Measurements from ENCODE around the gene H1-8. TPM values are rescaled to one million over a fixed set of nuclear protein-coding genes. Genes with fewer than 3 reads are reported as not detected.

The H1-8 gene
- total and polyA plus RNA-seq, 4 experiments from 2014 or later, result not detected

DNA sequence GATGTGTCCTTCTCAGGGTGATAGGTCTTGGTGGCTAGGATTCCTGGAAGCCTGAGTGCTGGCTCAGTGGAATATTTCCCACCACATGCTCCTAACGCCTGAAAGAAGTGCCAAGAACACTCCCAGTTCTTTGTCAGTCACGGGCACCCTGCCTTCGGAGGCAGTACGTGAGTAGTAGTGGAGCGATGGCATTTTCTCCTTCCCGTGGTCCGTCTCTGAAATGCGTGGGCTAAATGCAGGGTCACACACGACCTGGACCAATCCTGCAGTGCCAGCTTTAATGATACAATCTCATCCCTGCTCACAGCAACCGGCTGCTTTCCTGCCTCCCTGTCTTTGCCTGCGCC is 14.5 kb downstream of the H1-8 start:
- H3K36me3 ChIP-seq (ENCODE audit: insufficient read depth, low read length), result no peaks in the 10 kb centered on the region

DNA sequence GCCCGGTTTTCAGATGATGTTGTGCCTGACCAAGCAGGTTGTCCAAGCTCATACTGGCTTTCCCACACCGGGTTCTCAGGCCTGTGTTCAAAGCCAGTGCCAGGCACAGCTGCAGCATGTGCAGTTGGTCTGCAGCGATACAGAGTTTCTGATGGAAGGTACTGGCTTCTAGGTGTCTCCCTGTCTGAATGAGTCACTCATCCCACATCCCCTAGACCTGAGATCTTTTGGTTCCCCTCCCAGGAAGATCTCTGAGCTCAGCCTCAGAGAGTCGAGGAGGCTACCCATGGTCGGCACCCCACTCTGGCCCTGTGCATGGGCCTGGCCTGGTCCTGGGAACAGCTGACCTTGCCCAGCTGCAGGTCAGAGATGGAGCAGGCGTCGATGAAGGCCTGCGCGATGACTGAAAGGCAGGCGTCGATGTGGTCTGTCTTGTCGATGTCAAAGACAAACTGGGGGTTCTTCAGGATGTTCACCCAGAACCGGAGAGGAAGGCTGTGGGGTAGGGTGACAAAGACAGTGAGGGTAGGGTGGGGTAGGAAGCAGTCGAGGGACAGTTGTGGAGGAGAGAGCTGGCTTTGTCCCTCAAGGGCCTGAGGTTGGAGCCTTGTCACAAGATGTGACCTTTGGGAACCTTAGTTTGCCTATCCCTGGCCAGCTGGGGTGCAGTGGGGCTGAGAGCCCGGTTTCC is 15.3 kb downstream of the H1-8 start:
- Histone ChIP-seq H3K27me3 (ENCODE audit: insufficient read depth, low read length) (no peaks in the 10 kb centered on the region), H3K27ac (ENCODE audit: low read depth, low read length) (no peak overlapping the region), H3K36me3 (ENCODE audit: insufficient read depth, low read length) (no peaks in the 10 kb centered on the region), H3K9me3 (ENCODE audit: control insufficient read depth in 1 of 2, low read length in 2 of 2) (no peaks in the 10 kb centered on the region), H3K4me1 (ENCODE audit: insufficient read depth, low read length) (peaks cover 8% of the 10 kb centered on the region), H3K4me3 (ENCODE audit: low read length in 2 of 2) (no peak overlapping the region)
- ChIA-PET POLR2A (ENCODE audit: partially characterized antibody) (interaction anchor here (1.0 to 2.8 kb wide), 4 partner anchors 12 to 47 kb away, joined by 3 to 16 read pairs (median 3); no protein-coding TSS in a partner anchor), CTCF (ENCODE audit: partially characterized antibody) (interaction anchor here (0.9 to 1.3 kb wide), 3 partner anchors 8 to 68 kb away, joined by 3 to 5 read pairs (median 3); no protein-coding TSS in a partner anchor)
- peaks cover 0 to 1% of the 10 kb centered on the region in 2 donors for H3K27me3 Mint-ChIP-seq
- H3K36me3 Mint-ChIP-seq, result peaks cover 0 to 5% of the 10 kb centered on the region in 2 donors
- H3K4me1 Mint-ChIP-seq, result peaks cover 6 to 29% (median 16%) of the 10 kb centered on the region in 4 donors
- H3K9me3 Mint-ChIP-seq, result no peaks in the 10 kb centered on the region
- H3K27ac Mint-ChIP-seq, result peak overlapping the region in 4 of 7 donors; percentile 29 to 85 (median 55)
- DNase-seq, result no peak
- intact Hi-C loops (cut with micrococcal nuclease), result loop anchor here (10.0 kb wide), 1 partner anchor 47 kb away; the partner anchor contains the start of gene PLXND1
- H3K4me3 Mint-ChIP-seq, result no peak overlapping the region

More for the DNA sequence above, 14.5 kb downstream of the H1-8 start:
- Histone ChIP-seq H3K4me1 (ENCODE audit: insufficient read depth, low read length) (peaks cover 8% of the 10 kb centered on the region), H3K27ac (ENCODE audit: low read depth, low read length) (no peak overlapping the region), H3K9me3 (ENCODE audit: control insufficient read depth in 1 of 2, low read length in 2 of 2) (no peaks in the 10 kb centered on the region), H3K27me3 (ENCODE audit: insufficient read depth, low read length) (no peaks in the 10 kb centered on the region), H3K4me3 (ENCODE audit: low read length in 2 of 2) (no peak overlapping the region)
- no peaks in the 10 kb centered on the region for H3K9me3 Mint-ChIP-seq
- DNase-seq, result no peak
- H3K4me1 Mint-ChIP-seq, result peaks cover 6 to 29% (median 20%) of the 10 kb centered on the region in 4 donors
- intact Hi-C loops (cut with micrococcal nuclease), result loop anchor here (10.0 kb wide), 1 partner anchor 47 kb away; the partner anchor contains the start of gene PLXND1
- CTCF ChIA-PET (ENCODE audit: partially characterized antibody), result interaction anchor here (0.9 to 1.3 kb wide), 2 partner anchors 38 to 67 kb away, joined by 3 to 5 read pairs; no protein-coding TSS in a partner anchor
- POLR2A ChIA-PET (ENCODE audit: partially characterized antibody), result interaction anchor here (1.0 to 2.8 kb wide), 2 partner anchors 19 to 48 kb away, joined by 3 to 16 read pairs; no protein-coding TSS in a partner anchor
- peaks cover 0 to 5% of the 10 kb centered on the region in 2 donors for H3K36me3 Mint-ChIP-seq
- peaks cover 0 to 1% of the 10 kb centered on the region in 2 donors for H3K27me3 Mint-ChIP-seq
- no peak overlapping the region for H3K4me3 Mint-ChIP-seq
- H3K27ac Mint-ChIP-seq, result peak overlapping the region in 1 of 7 donors; percentile 56

DNA sequence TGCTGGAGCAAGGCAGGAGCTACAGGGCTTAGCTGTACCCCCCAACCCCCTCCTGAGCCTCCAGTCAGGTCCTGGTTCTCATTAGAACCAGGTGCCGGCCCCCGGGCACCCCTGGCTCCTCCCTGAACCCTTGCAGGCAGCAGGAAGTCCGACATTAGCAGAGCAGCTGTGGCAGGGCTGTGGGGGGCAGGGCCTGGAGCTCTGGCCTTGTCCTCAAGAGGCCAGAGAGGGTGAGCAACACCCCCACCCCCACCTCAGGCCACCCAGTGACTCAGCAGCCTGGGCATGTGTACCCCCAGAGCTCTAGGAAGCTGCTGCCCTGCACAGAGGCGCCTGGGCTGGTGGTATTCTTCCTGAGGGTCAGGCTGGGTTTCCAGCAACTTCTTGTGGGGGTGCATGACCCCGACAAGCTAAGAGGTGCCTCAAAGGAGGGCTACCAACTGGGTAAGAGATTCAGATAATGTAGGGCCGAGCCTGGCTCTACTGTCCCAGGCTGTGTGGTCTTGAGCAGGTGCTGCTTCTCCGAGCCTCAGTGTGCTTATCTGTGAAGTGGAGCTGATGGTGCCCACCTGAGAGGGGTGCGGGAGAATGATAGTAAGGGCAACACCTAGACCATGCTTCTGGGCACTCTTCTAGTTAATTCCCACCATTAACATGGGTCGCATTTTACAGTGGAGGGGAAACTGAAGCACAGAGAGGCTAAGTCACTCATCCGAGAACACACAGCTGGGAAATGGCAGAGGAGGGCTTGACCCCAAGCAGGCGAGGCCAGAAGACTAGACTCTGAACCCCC is 16.0 kb downstream of the H1-8 start:
- intact Hi-C loops (cut with micrococcal nuclease), result loop anchor here (10.0 kb wide), 1 partner anchor 46 kb away; the partner anchor contains the start of gene PLXND1
- H3K27me3 ChIP-seq (ENCODE audit: insufficient read depth, low read length), result no peaks in the 10 kb centered on the region
- no peaks in the 10 kb centered on the region for H3K36me3 ChIP-seq (ENCODE audit: insufficient read depth, low read length)
- Mint-ChIP-seq H3K36me3 (peaks cover 0 to 5% of the 10 kb centered on the region in 2 donors), H3K4me1 (peaks cover 5 to 24% (median 12%) of the 10 kb centered on the region in 4 donors), H3K27me3 (peaks cover 0 to 1% of the 10 kb centered on the region in 2 donors), H3K4me3 (no peak overlapping the region), H3K9me3 (no peaks in the 10 kb centered on the region), H3K27ac (peak overlapping the region in 3 of 7 donors; percentile 29 to 85 (median 50))
- CTCF ChIA-PET (ENCODE audit: partially characterized antibody), result interaction anchor here (1.2 to 1.3 kb wide), 2 partner anchors 9 to 69 kb away, joined by 3 to 5 read pairs; no protein-coding TSS in a partner anchor
- H3K9me3 ChIP-seq (ENCODE audit: control insufficient read depth in 1 of 2, low read length in 2 of 2), result no peaks in the 10 kb centered on the region
- POLR2A ChIA-PET (ENCODE audit: partially characterized antibody), result interaction anchor here (1.0 to 2.8 kb wide), 4 partner anchors 11 to 47 kb away, joined by 3 to 16 read pairs (median 3); no protein-coding TSS in a partner anchor
- DNase-seq, result no peak
- H3K4me3 ChIP-seq (ENCODE audit: low read length in 2 of 2), result no peak overlapping the region
- H3K27ac ChIP-seq (ENCODE audit: low read depth, low read length), result no peak overlapping the region
- peaks cover 7% of the 10 kb centered on the region for H3K4me1 ChIP-seq (ENCODE audit: insufficient read depth, low read length)

DNA sequence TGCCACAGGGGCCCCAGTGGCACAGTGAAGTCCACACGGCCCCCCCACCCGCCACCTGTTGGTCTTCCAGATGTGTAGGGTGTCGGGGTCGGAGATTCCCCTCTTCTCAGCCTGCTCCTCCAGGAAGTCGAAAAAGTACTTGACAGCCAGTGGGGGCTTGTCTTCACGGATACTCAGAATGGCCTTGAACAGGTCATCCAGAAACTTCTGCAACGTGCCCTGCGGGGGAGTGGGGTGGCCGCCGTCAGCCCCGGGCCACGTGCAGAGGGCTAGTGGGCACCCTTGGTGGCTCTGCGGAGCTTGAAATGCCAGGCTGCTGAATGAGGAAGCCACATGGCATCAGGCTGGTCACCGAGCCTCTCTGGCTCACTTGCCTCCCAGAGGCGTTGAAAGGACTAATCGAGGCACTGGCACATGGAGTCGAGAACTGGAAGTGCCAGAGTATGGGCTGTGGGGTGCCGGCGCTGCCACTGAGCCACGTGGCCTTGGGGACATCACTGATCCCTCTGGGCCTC is 16.6 kb downstream of the H1-8 start:
- Mint-ChIP-seq H3K27ac (no peak overlapping the region), H3K36me3 (peaks cover 0 to 5% of the 10 kb centered on the region in 2 donors), H3K4me1 (peaks cover 2 to 17% (median 7%) of the 10 kb centered on the region in 4 donors), H3K9me3 (no peaks in the 10 kb centered on the region), H3K27me3 (peaks cover 0 to 1% of the 10 kb centered on the region in 2 donors), H3K4me3 (no peak overlapping the region)
- Histone ChIP-seq H3K4me3 (ENCODE audit: low read length in 2 of 2) (no peak overlapping the region), H3K36me3 (ENCODE audit: insufficient read depth, low read length) (no peaks in the 10 kb centered on the region), H3K27me3 (ENCODE audit: insufficient read depth, low read length) (no peaks in the 10 kb centered on the region), H3K9me3 (ENCODE audit: control insufficient read depth in 1 of 2, low read length in 2 of 2) (no peaks in the 10 kb centered on the region), H3K27ac (ENCODE audit: low read depth, low read length) (no peak overlapping the region), H3K4me1 (ENCODE audit: insufficient read depth, low read length) (peaks cover under 1% of the 10 kb centered on the region)
- CTCF ChIA-PET (ENCODE audit: partially characterized antibody), result no interaction called here
- no peak for DNase-seq
- POLR2A ChIA-PET (ENCODE audit: partially characterized antibody), result interaction anchor here (1.0 to 2.8 kb wide), 2 partner anchors 11 to 17 kb away, joined by 3 to 16 read pairs; no protein-coding TSS in a partner anchor
- intact Hi-C loops (cut with micrococcal nuclease), result loop anchor here (10.0 kb wide), 1 partner anchor 45 kb away; the partner anchor contains the start of gene PLXND1

DNA sequence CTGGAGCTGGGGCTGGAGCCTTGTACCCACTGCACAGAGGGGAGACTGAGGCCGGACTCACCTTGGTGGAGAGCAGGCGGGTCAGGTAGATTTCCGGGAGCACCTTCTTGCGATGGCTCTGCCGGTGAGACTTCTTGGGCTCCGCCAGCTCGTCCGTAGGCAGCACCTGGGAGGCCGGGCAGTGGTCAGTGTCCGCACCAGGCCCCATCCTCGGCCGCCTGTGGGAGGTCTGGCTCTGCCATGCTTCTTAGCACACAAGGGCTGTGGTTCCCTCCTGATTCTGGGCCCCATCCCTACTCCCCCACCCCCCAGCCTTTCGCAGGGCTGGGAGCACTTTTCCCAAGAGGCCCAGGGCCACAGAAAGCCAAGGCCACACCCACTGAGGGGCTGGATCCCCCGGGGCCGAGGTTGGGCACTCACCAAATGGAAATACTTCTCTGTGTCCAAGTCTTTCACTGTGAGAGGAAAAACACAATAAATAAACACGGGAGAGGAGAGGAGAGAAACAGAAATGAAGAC is 17.4 kb downstream of the H1-8 start:
- H3K27me3 ChIP-seq (ENCODE audit: insufficient read depth, low read length), result no peaks in the 10 kb centered on the region
- no peak for DNase-seq
- peaks cover 2 to 13% (median 4%) of the 10 kb centered on the region in 4 donors for H3K4me1 Mint-ChIP-seq
- CTCF ChIA-PET (ENCODE audit: partially characterized antibody), result no interaction called here
- H3K4me3 Mint-ChIP-seq, result no peak overlapping the region
- peak overlapping the region in 4 of 7 donors; percentile 1 to 86 (median 40) for H3K27ac Mint-ChIP-seq
- H3K27ac ChIP-seq (ENCODE audit: low read depth, low read length), result no peak overlapping the region
- no peaks in the 10 kb centered on the region for H3K9me3 ChIP-seq (ENCODE audit: control insufficient read depth in 1 of 2, low read length in 2 of 2)
- POLR2A ChIA-PET (ENCODE audit: partially characterized antibody), result interaction anchor here (2.1 kb wide), 1 partner anchor 45 kb away, joined by 5 read pairs; no protein-coding TSS in a partner anchor
- no peaks in the 10 kb centered on the region for H3K36me3 ChIP-seq (ENCODE audit: insufficient read depth, low read length)
- intact Hi-C loops (cut with micrococcal nuclease), result no loop called here
- no peaks in the 10 kb centered on the region for H3K4me1 ChIP-seq (ENCODE audit: insufficient read depth, low read length)
- H3K9me3 Mint-ChIP-seq, result no peaks in the 10 kb centered on the region
- H3K27me3 Mint-ChIP-seq, result peaks cover 0 to 1% of the 10 kb centered on the region in 2 donors
- peaks cover 0 to 5% of the 10 kb centered on the region in 2 donors for H3K36me3 Mint-ChIP-seq
- H3K4me3 ChIP-seq (ENCODE audit: low read length in 2 of 2), result no peak overlapping the region

DNA sequence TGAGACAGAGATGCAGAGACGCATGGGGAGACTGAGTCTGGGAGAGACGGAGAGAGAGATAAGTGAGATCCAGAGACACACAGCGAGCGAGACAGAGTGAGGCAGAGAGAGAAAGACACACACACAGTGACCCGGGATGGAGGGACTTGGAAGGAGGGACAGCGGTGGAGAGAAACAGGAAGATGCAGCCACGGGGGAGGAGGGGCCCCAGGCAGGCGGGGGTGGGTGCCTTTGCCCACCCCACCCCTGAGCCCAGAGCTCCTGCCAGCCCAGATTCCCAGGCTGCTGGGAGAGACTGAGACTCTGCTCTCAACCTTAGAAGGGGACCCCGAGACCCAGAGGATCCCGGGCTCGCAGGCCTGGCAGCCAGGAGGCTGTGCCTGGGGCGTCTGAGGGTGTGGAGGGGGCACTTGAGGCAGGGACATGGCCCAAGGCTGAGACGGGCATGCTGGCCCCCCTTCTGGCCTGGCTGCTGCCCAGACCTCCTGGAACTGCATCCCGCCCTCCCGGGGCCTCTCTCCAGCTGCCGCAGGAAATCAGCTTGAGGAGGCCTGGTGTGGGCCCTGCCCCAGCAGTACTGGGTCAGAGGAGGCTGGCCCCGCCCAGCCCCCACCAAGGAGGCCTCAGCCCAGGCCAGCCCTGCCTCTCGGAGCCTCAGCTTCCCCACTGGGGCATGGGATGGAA is 18.1 kb downstream of the H1-8 start:
- H3K36me3 ChIP-seq (ENCODE audit: insufficient read depth, low read length), result no peaks in the 10 kb centered on the region
- H3K27me3 Mint-ChIP-seq, result peaks cover 0 to 1% of the 10 kb centered on the region in 2 donors
- H3K4me3 ChIP-seq (ENCODE audit: low read length in 2 of 2), result no peak overlapping the region
- H3K36me3 Mint-ChIP-seq, result peaks cover 0 to 5% of the 10 kb centered on the region in 2 donors
- no peaks in the 10 kb centered on the region for H3K9me3 ChIP-seq (ENCODE audit: control insufficient read depth in 1 of 2, low read length in 2 of 2)
- H3K4me1 Mint-ChIP-seq, result peaks cover 2 to 13% (median 4%) of the 10 kb centered on the region in 4 donors
- ChIA-PET CTCF (ENCODE audit: partially characterized antibody) (no interaction called here), POLR2A (ENCODE audit: partially characterized antibody) (interaction anchor here (1.3 to 2.1 kb wide), 2 partner anchors 16 to 45 kb away, joined by 5 read pairs; no protein-coding TSS in a partner anchor)
- no peaks in the 10 kb centered on the region for H3K27me3 ChIP-seq (ENCODE audit: insufficient read depth, low read length)
- intact Hi-C loops (cut with micrococcal nuclease), result no loop called here
- no peak overlapping the region for H3K27ac ChIP-seq (ENCODE audit: low read depth, low read length)
- no peak for DNase-seq
- no peaks in the 10 kb centered on the region for H3K9me3 Mint-ChIP-seq
- peak overlapping the region in 3 of 7 donors; percentile 1 to 86 (median 72) for H3K27ac Mint-ChIP-seq
- H3K4me1 ChIP-seq (ENCODE audit: insufficient read depth, low read length), result no peaks in the 10 kb centered on the region
- peak overlapping the region in 1 of 8 donors; percentile 48 for H3K4me3 Mint-ChIP-seq
